Measurements from ENCODE around the gene SMTN.
"Not testable (repeated sequence)": the region's sequence is repeated elsewhere in the genome, so short reads cannot be mapped to it uniquely, and the experiment has no call there.

Gene SMTN

GRCh38 chr22:31069691-31070314 lies 11.3 kb upstream of the SMTN start:
- in situ Hi-C loops (cut with HindIII; ENCODE audit: low sequenced_read_pairs), result not testable (repeated sequence)

DNA sequence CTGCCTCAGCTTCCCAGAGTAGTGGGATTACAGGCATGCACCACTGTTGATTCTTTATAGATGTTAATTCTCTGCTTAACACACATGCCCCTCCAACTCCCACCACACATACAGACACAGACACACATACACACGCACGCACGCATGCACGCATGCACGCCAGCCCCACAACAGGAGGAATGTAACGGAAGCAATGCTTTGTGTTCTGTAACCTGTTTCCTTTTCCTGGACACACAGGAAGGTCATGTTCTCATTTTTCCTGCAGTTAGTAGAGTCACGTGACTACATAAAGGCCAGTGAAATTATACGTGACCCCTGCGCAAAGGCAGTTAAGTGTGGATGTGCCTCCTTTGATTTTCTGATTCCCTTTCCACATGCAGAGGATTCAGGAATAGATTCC lies 8.0 kb upstream of the SMTN start:
- in situ Hi-C loops (cut with HindIII; ENCODE audit: low sequenced_read_pairs), result not testable (repeated sequence)

- in situ Hi-C loops (cut with HindIII; ENCODE audit: low sequenced_read_pairs), result not testable (repeated sequence)
These were observed 7.5 kb upstream of the SMTN start for GRCh38 chr22:31073545-31074145.

DNA sequence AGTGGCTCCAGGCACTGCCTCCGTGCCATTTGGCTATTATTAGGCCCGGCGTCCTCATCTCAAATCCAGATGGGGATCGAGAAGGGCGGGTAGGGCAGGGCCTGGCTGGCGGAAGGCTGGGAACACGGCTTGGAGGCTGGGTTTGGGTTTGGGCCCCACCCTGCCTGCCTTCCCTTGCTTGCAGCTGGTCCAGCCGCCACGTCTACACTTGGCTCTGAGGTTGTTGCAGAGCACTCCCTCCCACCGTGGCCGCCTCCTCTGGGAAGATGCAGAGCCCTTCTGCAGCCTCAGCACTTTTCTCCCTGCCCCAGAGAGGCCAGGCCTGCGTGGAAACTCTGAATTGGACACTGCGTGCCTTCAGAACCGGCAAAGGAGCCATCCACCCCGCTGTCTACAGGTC lies 5.2 kb upstream of the SMTN start:
- in situ Hi-C loops (cut with HindIII; ENCODE audit: low sequenced_read_pairs), result no loop called here

DNA sequence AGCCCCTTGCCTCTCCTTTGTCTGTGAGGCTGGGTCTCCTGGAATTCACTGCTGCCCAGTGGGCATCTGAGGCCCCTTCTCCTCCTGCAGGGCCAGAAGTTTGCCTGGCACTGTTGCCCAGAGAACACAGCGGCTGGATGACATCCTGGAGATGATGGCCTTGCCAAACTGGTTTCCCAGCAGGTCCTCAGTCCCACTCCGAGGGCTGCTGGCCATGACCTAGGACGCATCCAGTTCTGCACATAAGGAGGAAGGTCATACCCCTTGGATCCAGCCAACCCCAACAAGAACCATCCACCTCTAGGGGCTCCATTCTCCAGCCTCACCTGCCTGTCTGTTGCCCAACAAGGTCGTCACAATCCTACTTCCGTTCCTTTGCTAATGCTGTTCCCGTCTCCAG lies 3.4 kb upstream of the SMTN start:
- in situ Hi-C loops (cut with HindIII; ENCODE audit: low sequenced_read_pairs), result no loop called here

- in situ Hi-C loops (cut with HindIII; ENCODE audit: low sequenced_read_pairs), result not testable (repeated sequence)
These were observed 2.7 kb upstream of the SMTN start for GRCh38 chr22:31078389-31078788.

DNA sequence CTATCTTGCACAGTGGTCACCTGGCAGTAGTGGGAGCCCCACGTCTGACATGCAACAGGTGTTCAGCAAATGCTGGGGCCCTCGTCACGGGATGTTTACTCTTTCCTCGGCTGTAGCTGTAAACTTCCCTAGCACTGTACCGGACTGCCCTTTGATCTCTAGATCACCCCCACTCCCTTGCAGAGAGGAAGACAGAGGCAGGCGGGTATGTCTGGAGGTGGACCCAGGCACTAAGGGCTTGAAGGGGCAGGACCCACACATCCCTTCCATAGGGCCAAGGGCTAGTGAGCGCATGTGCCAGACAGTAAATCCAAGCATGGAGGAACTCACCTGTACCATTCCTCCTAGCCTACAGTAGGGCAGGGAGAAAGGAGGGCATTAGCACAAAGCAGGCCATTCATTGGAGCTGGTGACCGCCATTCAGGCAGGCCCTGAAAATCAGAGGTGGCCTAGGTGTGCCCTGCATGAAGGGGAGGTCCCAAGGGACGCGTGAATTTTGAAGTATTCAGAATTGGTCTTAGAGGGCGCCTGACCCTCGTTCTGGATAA lies 1.9 kb upstream of the SMTN start:
- in situ Hi-C loops (cut with HindIII; ENCODE audit: low sequenced_read_pairs), result no loop called here

DNA sequence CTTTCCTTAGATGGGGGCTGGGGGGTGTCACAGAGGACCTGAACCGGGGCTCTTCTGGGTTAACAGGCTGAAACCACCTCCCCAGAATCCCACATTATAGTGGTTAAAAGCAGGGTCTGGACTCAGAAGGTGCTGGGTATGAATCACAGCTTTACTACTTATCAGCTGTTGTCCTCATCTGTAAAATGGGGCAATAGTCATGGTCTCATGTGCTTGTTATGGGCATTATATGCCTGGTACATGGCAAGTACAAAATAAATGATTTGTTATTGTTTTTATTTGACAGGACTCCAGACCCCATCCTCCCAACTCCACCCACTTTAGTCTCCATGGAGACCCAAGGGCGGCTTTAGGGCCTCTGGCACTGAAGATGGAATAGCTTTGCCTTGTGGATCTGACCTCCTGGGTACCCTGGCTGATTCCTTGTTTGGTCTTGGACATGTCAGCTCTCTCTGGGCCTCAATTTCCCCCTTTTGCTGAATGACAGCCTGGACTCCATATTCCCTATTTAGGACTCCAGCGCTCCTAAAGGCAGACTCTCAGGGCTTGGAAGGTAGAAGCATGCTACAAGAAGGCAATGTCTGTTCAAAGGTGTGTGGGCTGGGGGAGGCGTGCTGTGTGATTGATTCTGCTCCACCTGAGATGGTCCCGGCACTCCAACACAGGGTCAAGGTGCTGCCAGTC lies 812 bp upstream of the SMTN start:
- in situ Hi-C loops (cut with HindIII; ENCODE audit: low sequenced_read_pairs), result no loop called here

DNA sequence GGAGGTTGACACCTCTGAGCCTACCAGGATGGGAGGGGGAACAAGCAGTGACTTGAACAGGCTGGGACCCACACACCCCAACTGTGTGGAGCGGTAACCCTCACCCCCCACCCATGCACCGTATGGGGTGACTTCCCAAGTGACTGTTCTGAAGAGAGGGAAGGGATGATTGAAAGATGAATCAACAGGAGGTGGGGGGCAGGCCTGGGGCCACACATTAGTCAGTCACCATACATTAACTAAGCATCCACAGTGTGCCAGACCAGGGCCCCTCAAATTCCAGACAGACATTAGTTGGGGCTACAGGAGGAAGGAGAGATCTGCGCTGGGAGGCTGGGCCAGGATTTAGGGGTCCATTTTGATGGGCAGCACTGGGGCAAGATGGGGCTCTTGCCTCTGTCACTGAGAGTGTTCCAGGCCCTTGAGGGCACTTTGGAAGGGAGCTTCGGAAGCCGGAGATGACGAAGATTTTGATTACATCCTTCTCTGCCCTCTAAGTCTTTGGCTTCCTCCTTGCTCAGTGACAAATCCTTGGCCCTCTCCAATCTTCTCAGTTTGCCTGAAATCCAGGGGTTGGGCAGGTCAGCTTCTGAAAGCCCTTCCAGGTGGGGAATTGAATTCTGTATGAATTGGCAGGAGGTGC lies 966 bp downstream of the SMTN start:
- in situ Hi-C loops (cut with HindIII; ENCODE audit: low sequenced_read_pairs), result no loop called here

DNA sequence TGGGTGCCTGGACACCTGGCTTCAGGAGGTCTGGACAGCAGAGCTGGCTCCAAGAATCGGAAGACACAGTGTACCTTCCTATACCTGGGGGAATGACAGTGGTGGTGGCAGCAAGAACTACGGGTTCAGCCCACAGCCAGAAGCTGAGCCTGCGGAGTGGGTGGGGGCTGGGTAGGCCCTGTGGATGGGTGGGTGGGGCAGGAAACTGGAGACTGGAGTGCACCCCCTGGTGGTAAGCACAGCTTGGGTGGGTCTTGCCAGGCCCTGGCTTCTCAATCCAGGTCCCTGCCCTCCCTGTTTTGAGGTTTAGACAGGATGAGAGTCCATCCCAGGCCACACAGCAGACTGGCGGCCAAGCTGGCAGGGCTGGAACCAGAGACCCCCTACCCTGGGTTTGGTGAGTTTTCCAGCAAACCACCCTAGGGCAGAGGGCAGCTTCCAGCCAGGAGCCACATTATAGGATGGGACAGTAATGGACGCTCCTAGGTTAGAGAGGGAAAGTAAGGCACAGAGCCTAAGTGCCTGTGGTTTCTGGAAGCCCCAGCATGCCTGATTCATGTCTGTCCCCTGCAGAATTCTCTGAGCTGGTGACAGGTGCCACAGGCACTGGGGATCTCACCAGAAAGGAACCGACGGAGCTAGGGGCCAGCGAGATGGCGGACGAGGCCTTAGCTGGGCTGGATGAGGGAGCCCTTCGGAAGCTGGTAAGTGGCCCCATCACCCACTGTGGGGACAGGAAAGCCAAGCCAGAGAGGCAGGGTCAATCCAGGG lies 1.7 kb downstream of the SMTN start:
- in situ Hi-C loops (cut with HindIII; ENCODE audit: low sequenced_read_pairs), result no loop called here

- in situ Hi-C loops (cut with HindIII; ENCODE audit: low sequenced_read_pairs), result no loop called here
These were observed 2.3 kb downstream of the SMTN start for GRCh38 chr22:31083377-31083768.

DNA sequence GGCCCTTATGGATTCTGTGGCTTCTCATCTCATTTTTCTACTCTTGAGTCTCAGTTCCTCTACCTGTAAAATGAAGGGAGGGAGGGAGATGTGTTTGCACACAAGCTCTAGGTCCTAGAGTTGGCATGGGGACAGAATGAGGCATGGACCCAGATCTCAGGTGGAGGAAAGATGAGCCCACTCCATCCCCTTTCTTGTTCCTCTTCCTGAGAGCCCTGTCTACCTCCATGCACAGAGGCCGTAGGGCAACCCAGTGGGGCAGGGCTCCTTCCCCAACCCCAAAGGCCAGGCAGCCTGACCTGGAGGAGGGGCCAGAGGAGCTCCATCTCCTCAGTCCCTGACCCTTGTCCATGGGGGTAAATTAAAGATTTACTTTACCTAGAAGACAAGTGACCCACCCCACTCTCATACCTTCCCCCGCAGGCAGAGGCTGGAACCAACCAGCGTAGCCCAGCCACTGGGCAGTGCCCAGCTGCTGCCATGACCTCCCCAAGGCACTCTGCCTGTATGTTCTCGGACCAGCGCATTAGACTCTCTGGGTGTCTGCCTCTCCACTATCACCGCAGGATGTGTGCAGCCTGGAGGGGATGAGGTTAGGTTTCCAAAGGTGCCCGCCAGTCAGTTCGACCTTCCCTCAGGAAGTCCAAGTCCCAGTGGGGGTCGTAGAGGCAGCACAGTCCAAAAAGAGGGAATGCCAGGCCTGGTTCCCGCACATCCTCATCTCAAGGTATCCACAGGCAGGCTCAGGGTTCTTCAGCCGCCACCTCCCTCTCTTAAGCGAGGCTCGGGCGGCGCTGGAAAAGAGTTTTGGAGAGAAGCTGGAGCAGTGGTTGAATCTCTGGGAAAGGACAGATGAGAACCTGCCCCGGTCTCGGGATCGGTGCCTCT lies 3.0 kb downstream of the SMTN start:
- in situ Hi-C loops (cut with HindIII; ENCODE audit: low sequenced_read_pairs), result no loop called here

DNA sequence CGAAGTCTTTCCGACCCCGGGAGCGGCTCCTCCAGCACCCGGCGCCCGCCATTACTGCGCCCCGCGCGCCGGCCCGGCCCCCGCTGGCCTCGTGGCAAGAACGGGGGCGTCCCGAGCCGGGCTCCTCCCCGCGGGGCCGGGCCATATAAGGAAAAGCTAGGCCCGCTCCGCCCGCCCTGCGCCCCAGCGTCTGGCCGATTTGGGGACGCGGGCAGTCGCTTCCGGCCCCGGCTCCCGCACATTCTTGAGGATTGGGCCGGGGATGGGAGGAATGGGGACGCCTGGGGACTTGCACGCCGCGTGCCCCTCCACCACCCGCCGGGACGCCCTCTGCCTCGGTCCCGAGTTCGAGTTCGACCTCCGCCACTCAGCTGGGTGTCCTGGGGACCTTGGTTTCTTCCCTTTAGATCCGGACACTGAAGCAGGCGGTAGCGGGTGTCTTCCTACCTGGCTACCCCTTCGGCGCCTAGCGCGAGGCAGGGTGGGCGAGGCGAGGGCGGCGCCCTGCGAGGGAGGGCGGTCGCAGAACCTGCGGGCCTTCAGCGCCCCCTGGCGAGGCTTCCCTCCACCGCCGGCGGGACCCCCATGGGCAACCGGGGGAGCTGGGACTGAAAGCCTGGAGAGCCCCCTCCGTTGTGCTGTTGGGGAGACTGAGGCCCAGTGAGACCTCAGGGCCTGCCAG lies 3.8 kb downstream of the SMTN start:
- in situ Hi-C loops (cut with HindIII; ENCODE audit: low sequenced_read_pairs), result no loop called here

- in situ Hi-C loops (cut with HindIII; ENCODE audit: low sequenced_read_pairs), result no loop called here
These were observed 4.3 kb downstream of the SMTN start for GRCh38 chr22:31085493-31085824.

DNA sequence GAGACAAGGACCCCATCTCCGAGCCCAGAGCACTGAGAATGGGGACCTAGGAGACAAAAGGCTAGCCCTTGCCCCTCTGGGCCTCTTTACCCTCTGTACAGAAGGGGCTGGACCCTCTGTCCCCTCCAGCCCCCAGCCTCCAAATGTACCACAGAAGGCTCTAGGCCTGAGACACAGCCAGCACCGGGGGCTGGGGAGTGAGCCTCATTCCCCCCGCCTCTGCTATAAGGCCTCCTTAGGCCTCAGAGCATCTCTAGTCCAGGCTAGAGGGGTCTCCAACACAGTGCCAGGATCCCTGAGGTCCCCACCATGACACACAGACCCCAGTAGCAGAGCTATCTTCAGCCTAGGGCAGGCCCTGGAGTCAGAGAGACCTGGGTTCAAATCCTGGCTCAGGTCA lies 4.8 kb downstream of the SMTN start:
- in situ Hi-C loops (cut with HindIII; ENCODE audit: low sequenced_read_pairs), result no loop called here

DNA sequence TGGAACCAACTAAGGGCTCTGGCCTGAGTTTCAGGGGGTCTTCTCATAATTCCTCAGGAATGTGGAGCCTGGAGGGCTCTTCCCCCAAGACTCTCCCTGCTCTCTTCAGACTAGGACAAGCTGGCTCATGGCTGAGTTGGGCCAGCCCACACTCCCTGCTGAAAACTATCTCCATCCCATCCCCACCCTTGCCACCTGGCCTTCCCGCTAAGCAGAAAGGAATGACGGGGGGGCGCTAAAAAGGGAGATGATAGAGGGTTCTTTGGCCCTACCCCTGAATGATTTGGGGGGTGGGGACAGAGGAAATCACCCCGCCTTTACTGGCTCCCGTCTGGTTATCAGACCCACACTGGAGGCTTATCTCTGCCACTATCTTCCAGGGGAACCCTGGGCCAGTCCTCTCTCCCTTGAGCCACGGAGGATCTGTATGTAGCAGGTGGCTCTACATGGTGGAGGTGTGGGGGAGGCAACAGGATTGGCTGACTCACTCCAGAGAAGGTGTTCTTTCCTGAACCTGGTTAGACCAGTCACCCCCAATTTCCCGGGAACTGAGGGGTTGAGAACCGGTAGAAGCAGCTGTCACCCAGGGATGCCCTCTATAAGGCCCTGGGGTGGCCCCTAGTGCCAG lies 5.7 kb downstream of the SMTN start:
- in situ Hi-C loops (cut with HindIII; ENCODE audit: low sequenced_read_pairs), result no loop called here

DNA sequence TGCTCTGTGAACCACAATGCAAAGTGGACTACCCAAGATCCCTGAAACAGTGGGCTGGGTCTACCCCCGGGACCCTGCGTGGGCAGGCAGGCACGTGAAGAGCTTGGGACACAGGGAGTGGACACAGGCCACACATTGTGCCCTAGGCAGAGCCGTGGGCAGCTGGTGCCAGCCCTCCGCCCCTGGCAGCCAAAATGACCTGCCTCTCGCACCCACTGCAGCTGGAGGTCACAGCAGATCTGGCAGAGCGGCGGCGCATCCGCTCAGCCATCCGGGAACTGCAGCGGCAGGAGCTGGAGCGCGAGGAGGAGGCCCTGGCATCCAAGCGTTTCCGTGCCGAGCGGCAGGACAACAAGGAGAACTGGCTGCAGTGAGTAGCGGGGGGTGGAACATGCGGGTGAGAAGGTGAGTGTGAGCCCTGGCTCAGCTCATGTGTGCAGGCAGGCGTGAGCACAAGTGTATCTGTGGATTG lies 6.7 kb downstream of the SMTN start:
- in situ Hi-C loops (cut with HindIII; ENCODE audit: low sequenced_read_pairs), result no loop called here

GRCh38 chr22:31088233-31088986 lies 7.3 kb downstream of the SMTN start:
- in situ Hi-C loops (cut with HindIII; ENCODE audit: low sequenced_read_pairs), result no loop called here
